ENCODE results near the gene PRDM1. TPM values are rescaled to one million over a fixed set of nuclear protein-coding genes. Genes with fewer than 3 reads are reported as not detected.

PRDM1 gene
- total RNA-seq, 1 experiment from 2014 or later, result 0.11 TPM

DNA sequence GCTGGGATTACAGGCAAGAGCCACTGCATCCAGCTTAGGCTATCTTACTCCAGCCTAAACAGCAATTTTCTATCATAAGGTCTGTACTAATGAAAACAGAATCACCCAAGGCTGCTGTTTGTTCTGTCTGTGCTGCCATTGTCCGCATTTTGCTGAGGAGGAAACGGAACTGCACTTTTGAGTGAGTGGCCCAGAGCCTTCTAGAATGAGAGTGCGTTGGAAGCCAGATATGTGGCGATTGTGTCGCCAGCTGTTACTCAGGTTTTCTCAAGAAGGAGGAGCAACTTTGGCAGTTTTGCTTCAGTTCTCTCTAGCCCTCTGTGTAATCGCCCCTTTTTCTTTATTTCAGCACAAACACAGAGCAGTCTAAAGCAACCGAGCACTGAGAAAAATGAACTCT lies 18.3 kb downstream of the PRDM1 start:
- Histone ChIP-seq H3K4me3 (ENCODE audit: low read length) (no peak overlapping the region), H3K4me1 (ENCODE audit: low read length) (no peaks in the 10 kb centered on the region; the same call in 1 of the 2 replicates)

DNA sequence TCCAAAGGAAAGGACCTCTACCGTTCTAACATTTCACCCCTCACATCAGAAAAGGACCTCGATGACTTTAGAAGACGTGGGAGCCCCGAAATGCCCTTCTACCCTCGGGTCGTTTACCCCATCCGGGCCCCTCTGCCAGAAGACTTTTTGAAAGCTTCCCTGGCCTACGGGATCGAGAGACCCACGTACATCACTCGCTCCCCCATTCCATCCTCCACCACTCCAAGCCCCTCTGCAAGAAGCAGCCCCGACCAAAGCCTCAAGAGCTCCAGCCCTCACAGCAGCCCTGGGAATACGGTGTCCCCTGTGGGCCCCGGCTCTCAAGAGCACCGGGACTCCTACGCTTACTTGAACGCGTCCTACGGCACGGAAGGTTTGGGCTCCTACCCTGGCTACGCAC lies 18.8 kb downstream of the PRDM1 start:
- Histone ChIP-seq H3K9ac (ENCODE audit: low read length) (no peak overlapping the region), H3K9me3 (ENCODE audit: low read length) (no peaks in the 10 kb centered on the region), H3K27ac (ENCODE audit: low read length) (no peak overlapping the region), H3K36me3 (ENCODE audit: insufficient read depth, low read length) (no peaks in the 10 kb centered on the region), H3K9me2 (replicated peaks; ENCODE audit: insufficient read depth, low read length) (no peaks in the 10 kb centered on the region), H3K4me1 (ENCODE audit: low read length) (no peaks in the 10 kb centered on the region), H3K79me2 (ENCODE audit: low read length) (no peaks in the 10 kb centered on the region), H3K4me2 (ENCODE audit: low read depth, low read length, poor library complexity, severe bottlenecking) (no peak overlapping the region), H3K4me3 (ENCODE audit: low read length) (no peak overlapping the region), H3K27me3 (ENCODE audit: low read length) (no peaks in the 10 kb centered on the region), H4K20me1 (ENCODE audit: insufficient read depth, low read depth, low read length) (no peaks in the 10 kb centered on the region), H2AFZ (ENCODE audit: low read length) (no peak overlapping the region)
- no peak for DNase-seq

More for the DNA sequence above, 18.3 kb downstream of the PRDM1 start:
- Histone ChIP-seq H3K36me3 (ENCODE audit: insufficient read depth, low read length) (no peaks in the 10 kb centered on the region), H4K20me1 (ENCODE audit: insufficient read depth, low read depth, low read length) (no peaks in the 10 kb centered on the region), H3K9me3 (ENCODE audit: low read length) (no peaks in the 10 kb centered on the region), H3K27ac (ENCODE audit: low read length) (no peak overlapping the region), H3K9ac (ENCODE audit: low read length) (no peak overlapping the region), H2AFZ (ENCODE audit: low read length) (no peak overlapping the region), H3K79me2 (ENCODE audit: low read length) (no peaks in the 10 kb centered on the region), H3K4me2 (ENCODE audit: low read depth, low read length, poor library complexity, severe bottlenecking) (no peak overlapping the region), H3K9me2 (replicated peaks; ENCODE audit: insufficient read depth, low read length) (no peaks in the 10 kb centered on the region), H3K27me3 (ENCODE audit: low read length) (no peaks in the 10 kb centered on the region)
- no peak for DNase-seq

DNA sequence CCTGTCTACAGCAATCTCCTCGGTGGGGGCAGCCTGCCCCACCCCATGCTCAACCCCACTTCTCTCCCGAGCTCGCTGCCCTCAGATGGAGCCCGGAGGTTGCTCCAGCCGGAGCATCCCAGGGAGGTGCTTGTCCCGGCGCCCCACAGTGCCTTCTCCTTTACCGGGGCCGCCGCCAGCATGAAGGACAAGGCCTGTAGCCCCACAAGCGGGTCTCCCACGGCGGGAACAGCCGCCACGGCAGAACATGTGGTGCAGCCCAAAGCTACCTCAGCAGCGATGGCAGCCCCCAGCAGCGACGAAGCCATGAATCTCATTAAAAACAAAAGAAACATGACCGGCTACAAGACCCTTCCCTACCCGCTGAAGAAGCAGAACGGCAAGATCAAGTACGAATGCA lies 19.4 kb downstream of the PRDM1 start:
- Histone ChIP-seq H3K9ac (ENCODE audit: low read length) (no peak overlapping the region), H4K20me1 (ENCODE audit: insufficient read depth, low read depth, low read length) (no peaks in the 10 kb centered on the region), H3K9me2 (replicated peaks; ENCODE audit: insufficient read depth, low read length) (no peaks in the 10 kb centered on the region), H3K4me3 (ENCODE audit: low read length) (no peak overlapping the region), H3K27me3 (ENCODE audit: low read length) (no peaks in the 10 kb centered on the region), H3K4me1 (ENCODE audit: low read length) (no peaks in the 10 kb centered on the region), H3K4me2 (ENCODE audit: low read depth, low read length, poor library complexity, severe bottlenecking) (no peak overlapping the region), H3K27ac (ENCODE audit: low read length) (no peak overlapping the region), H2AFZ (ENCODE audit: low read length) (no peak overlapping the region), H3K79me2 (ENCODE audit: low read length) (no peaks in the 10 kb centered on the region), H3K36me3 (ENCODE audit: insufficient read depth, low read length) (no peaks in the 10 kb centered on the region), H3K9me3 (ENCODE audit: low read length) (no peaks in the 10 kb centered on the region)
- DNase-seq, result no peak

DNA sequence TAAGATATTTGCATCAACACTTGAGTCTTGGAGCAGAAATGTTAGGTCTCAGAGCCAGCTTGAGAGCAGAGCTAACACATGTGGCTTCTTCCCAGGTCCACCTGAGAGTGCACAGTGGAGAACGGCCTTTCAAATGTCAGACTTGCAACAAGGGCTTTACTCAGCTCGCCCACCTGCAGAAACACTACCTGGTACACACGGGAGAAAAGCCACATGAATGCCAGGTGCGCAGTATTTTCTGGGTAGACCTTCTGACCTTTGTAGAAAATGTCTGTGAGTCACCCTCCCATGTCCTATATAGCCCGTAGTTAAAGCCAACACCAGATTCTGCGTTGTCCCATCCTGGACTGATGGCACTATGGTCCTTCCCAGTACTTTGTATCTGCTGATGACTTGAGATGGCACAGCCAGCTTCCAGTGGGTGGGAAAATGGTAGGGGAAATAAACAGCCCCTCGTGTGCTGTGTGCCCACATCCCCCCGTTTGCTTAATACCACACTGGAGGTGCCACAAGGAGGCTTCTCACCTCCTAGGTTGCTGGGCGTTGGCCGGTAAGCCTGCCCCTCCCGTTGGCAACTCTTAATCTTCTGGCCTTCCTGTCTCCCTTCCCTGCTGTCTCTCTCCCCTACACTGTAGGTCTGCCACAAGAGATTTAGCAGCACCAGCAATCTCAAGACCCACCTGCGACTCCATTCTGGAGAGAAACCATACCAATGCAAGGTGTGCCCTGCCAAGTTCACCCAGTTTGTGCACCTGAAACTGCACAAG lies 20.3 kb downstream of the PRDM1 start:
- H3K9me3 ChIP-seq (ENCODE audit: low read length), result no peaks in the 10 kb centered on the region
- no peaks in the 10 kb centered on the region for H3K9me2 ChIP-seq (replicated peaks; ENCODE audit: insufficient read depth, low read length)
- H2AFZ ChIP-seq (ENCODE audit: low read length), result no peak overlapping the region
- DNase-seq, result no peak
- no peak overlapping the region for H3K4me2 ChIP-seq (ENCODE audit: low read depth, low read length, poor library complexity, severe bottlenecking)
- no peaks in the 10 kb centered on the region for H3K79me2 ChIP-seq (ENCODE audit: low read length)
- H4K20me1 ChIP-seq (ENCODE audit: insufficient read depth, low read depth, low read length), result no peaks in the 10 kb centered on the region
- H3K4me3 ChIP-seq (ENCODE audit: low read length), result no peak overlapping the region
- no peaks in the 10 kb centered on the region for H3K4me1 ChIP-seq (ENCODE audit: low read length)
- H3K36me3 ChIP-seq (ENCODE audit: insufficient read depth, low read length), result no peaks in the 10 kb centered on the region
- no peak overlapping the region for H3K9ac ChIP-seq (ENCODE audit: low read length)
- no peaks in the 10 kb centered on the region for H3K27me3 ChIP-seq (ENCODE audit: low read length)
- H3K27ac ChIP-seq (ENCODE audit: low read length), result no peak overlapping the region

DNA sequence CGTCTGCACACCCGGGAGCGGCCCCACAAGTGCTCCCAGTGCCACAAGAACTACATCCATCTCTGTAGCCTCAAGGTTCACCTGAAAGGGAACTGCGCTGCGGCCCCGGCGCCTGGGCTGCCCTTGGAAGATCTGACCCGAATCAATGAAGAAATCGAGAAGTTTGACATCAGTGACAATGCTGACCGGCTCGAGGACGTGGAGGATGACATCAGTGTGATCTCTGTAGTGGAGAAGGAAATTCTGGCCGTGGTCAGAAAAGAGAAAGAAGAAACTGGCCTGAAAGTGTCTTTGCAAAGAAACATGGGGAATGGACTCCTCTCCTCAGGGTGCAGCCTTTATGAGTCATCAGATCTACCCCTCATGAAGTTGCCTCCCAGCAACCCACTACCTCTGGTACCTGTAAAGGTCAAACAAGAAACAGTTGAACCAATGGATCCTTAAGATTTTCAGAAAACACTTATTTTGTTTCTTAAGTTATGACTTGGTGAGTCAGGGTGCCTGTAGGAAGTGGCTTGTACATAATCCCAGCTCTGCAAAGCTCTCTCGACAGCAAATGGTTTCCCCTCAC lies 21.0 kb downstream of the PRDM1 start:
- H4K20me1 ChIP-seq (ENCODE audit: insufficient read depth, low read depth, low read length), result no peaks in the 10 kb centered on the region
- no peaks in the 10 kb centered on the region for H3K4me1 ChIP-seq (ENCODE audit: low read length)

DNA sequence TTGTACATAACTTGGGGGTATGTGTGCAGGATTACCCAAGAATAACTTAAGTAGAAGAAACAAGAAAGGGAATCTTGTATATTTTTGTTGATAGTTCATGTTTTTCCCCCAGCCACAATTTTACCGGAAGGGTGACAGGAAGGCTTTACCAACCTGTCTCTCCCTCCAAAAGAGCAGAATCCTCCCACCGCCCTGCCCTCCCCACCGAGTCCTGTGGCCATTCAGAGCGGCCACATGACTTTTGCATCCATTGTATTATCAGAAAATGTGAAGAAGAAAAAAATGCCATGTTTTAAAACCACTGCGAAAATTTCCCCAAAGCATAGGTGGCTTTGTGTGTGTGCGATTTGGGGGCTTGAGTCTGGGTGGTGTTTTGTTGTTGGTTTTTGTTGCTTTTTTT lies 22.0 kb downstream of the PRDM1 start:
- no peaks in the 10 kb centered on the region for H3K4me1 ChIP-seq (ENCODE audit: low read length)
- H2AFZ ChIP-seq (ENCODE audit: low read length), result no peak overlapping the region

More for the DNA sequence above, 21.0 kb downstream of the PRDM1 start:
- Histone ChIP-seq H3K36me3 (ENCODE audit: insufficient read depth, low read length) (no peaks in the 10 kb centered on the region), H3K9me2 (replicated peaks; ENCODE audit: insufficient read depth, low read length) (no peaks in the 10 kb centered on the region), H3K79me2 (ENCODE audit: low read length) (no peaks in the 10 kb centered on the region), H3K9me3 (ENCODE audit: low read length) (no peaks in the 10 kb centered on the region), H3K27ac (ENCODE audit: low read length) (no peak overlapping the region), H3K9ac (ENCODE audit: low read length) (no peak overlapping the region), H3K4me2 (ENCODE audit: low read depth, low read length, poor library complexity, severe bottlenecking) (no peak overlapping the region), H2AFZ (ENCODE audit: low read length) (no peak overlapping the region), H3K4me3 (ENCODE audit: low read length) (no peak overlapping the region), H3K27me3 (ENCODE audit: low read length) (no peaks in the 10 kb centered on the region)
- DNase-seq, result no peak

DNA sequence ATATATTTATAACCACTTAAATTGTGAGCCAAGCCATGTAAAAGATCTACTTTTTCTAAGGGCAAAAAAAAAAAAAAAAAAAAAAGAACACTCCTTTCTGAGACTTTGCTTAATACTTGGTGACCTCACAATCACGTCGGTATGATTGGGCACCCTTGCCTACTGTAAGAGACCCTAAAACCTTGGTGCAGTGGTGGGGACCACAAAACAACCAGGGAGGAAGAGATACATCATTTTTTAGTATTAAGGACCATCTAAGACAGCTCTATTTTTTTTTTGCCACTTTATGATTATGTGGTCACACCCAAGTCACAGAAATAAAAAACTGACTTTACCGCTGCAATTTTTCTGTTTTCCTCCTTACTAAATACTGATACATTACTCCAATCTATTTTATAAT lies 22.9 kb downstream of the PRDM1 start:
- Histone ChIP-seq H4K20me1 (ENCODE audit: insufficient read depth, low read depth, low read length) (no peaks in the 10 kb centered on the region), H3K4me1 (ENCODE audit: low read length) (no peaks in the 10 kb centered on the region), H3K79me2 (ENCODE audit: low read length) (no peaks in the 10 kb centered on the region), H3K27ac (ENCODE audit: low read length) (no peak overlapping the region), H3K9me3 (ENCODE audit: low read length) (no peaks in the 10 kb centered on the region), H2AFZ (ENCODE audit: low read length) (no peak overlapping the region), H3K4me3 (ENCODE audit: low read length) (no peak overlapping the region), H3K36me3 (ENCODE audit: insufficient read depth, low read length) (no peaks in the 10 kb centered on the region), H3K9me2 (replicated peaks; ENCODE audit: insufficient read depth, low read length) (no peaks in the 10 kb centered on the region), H3K27me3 (ENCODE audit: low read length) (no peaks in the 10 kb centered on the region), H3K9ac (ENCODE audit: low read length) (no peak overlapping the region), H3K4me2 (ENCODE audit: low read depth, low read length, poor library complexity, severe bottlenecking) (no peak overlapping the region)
- no peak for DNase-seq

More for the DNA sequence above, 22.0 kb downstream of the PRDM1 start:
- Histone ChIP-seq H4K20me1 (ENCODE audit: insufficient read depth, low read depth, low read length) (no peaks in the 10 kb centered on the region), H3K27me3 (ENCODE audit: low read length) (no peaks in the 10 kb centered on the region), H3K79me2 (ENCODE audit: low read length) (no peaks in the 10 kb centered on the region), H3K27ac (ENCODE audit: low read length) (no peak overlapping the region), H3K9ac (ENCODE audit: low read length) (no peak overlapping the region), H3K36me3 (ENCODE audit: insufficient read depth, low read length) (no peaks in the 10 kb centered on the region), H3K9me2 (replicated peaks; ENCODE audit: insufficient read depth, low read length) (no peaks in the 10 kb centered on the region), H3K4me3 (ENCODE audit: low read length) (no peak overlapping the region), H3K9me3 (ENCODE audit: low read length) (no peaks in the 10 kb centered on the region), H3K4me2 (ENCODE audit: low read depth, low read length, poor library complexity, severe bottlenecking) (no peak overlapping the region)
- no peak for DNase-seq

DNA sequence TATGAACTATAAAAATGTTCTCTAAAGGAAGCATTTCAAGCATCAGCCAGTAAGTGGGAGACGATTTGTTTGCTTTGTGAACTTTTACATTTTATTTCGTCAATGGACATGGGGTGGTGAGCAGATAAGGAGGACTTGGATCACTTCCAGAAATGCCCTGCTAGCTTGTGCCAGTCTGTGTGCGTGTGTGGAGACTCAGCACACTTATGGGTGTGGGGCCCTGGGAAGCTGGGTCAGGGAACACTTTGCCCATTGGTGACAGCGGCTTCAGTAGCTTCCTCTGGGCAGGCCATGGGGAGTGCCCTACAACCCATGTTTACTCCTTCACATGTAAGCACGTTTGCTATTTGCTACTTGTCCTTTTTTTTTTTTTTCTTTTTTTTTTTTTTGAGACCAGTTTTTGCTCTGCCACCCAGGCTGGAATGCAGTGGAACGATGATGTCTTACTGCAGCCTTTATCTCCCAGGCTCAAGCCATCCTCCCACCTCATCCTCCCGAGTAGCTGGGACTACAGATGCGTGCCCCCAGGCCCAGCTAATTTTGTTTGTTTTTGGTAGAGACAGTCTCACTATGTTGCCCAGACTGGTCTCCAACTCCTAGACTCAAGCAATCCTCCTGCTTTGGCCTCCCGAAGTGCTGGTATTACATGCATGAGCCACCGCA lies 24.2 kb downstream of the PRDM1 start:
- no peaks in the 10 kb centered on the region for H3K79me2 ChIP-seq (ENCODE audit: low read length)
- no peaks in the 10 kb centered on the region for H3K4me1 ChIP-seq (ENCODE audit: low read length)
- H3K4me2 ChIP-seq (ENCODE audit: low read depth, low read length, poor library complexity, severe bottlenecking), result no peak overlapping the region
- H4K20me1 ChIP-seq (ENCODE audit: insufficient read depth, low read depth, low read length), result no peaks in the 10 kb centered on the region
- no peaks in the 10 kb centered on the region for H3K36me3 ChIP-seq (ENCODE audit: insufficient read depth, low read length)
- no peaks in the 10 kb centered on the region for H3K9me2 ChIP-seq (replicated peaks; ENCODE audit: insufficient read depth, low read length)
- H3K27me3 ChIP-seq (ENCODE audit: low read length), result no peaks in the 10 kb centered on the region; the same call in 1 of the 2 replicates
- H3K4me3 ChIP-seq (ENCODE audit: low read length), result no peak overlapping the region
- no peak overlapping the region for H3K9ac ChIP-seq (ENCODE audit: low read length)
- H3K27ac ChIP-seq (ENCODE audit: low read length), result no peak overlapping the region
- no peak for DNase-seq
- no peak overlapping the region for H2AFZ ChIP-seq (ENCODE audit: low read length)
- H3K9me3 ChIP-seq (ENCODE audit: low read length), result no peaks in the 10 kb centered on the region
